Stimulated activated CD4-positive, alpha-beta T cell treated with anti-CD3 and anti-CD28 coated beads, Interleukin-2, amount 100 ng/mL, for 24 hours (primary cell): Measurements from ENCODE around the gene SPATA12.

ENCODE experiments used
- DNase-seq, 2 donors: peaks; one replicate each; pipeline ENCODE4 v3.0.0-alpha.2; 2020

Gene SPATA12

GRCh38 chr3:57120451-57121174 is 60.1 kb downstream of the SPATA12 start:
- DNase-seq, result no peak
